Suprapubic skin (tissue), 4 donors: ENCODE measurements around the gene IL9R. TPM values are rescaled to one million over a fixed set of nuclear protein-coding genes. Genes with fewer than 3 reads are reported as not detected.
"Not testable (repeated sequence)": the region's sequence is repeated elsewhere in the genome, so short reads cannot be mapped to it uniquely, and the experiment has no call there.

Experiments used
- DNase-seq, 2 donors: peaks; one replicate each; pipeline ENCODE4 v3.0.0-alpha.2; 2019; ENCODE audit warnings: low spot score in 2 of 2
- H3K27ac ChIP-seq: fragments of 200-600 bp; sonication (generic); one replicate; pipeline ENCODE4 v1.5.1; 2019
- H3K27me3 ChIP-seq: fragments of 200-600 bp; sonication (generic); one replicate; pipeline ENCODE4 v1.5.1; 2019
- H3K36me3 ChIP-seq: fragments of 200-600 bp; sonication (generic); one replicate; pipeline ENCODE4 v1.5.1; 2019
- H3K4me1 ChIP-seq: fragments of 200-600 bp; sonication (generic); one replicate; pipeline ENCODE4 v1.5.1; 2019
- H3K4me3 ChIP-seq: fragments of 200-600 bp; sonication (generic); one replicate; pipeline ENCODE4 v1.5.1; 2019; ENCODE audit warnings: mild to moderate bottlenecking
- H3K9me3 ChIP-seq: fragments of 200-600 bp; sonication (generic); one replicate; pipeline ENCODE4 v1.5.1; 2019
- CTCF ChIP-seq, 2 donors: fragments of 200-600 bp in 1 of 2; fragments of 450-650 bp in 1 of 2; sonication (generic) in 1 of 2; IDR thresholded peaks; one replicate each; pipeline ENCODE4 v1.5.1; 2016 to 2019; ENCODE audit warnings: antibody characterized with exemption in 2 of 2, mild to moderate bottlenecking in 1 of 2, moderate library complexity in 1 of 2
- EP300 ChIP-seq: sonication (generic); formaldehyde crosslinking; IDR thresholded peaks from one replicate; pipeline ENCODE4 v1.6.1; 2017; ENCODE audit warnings: antibody characterized with exemption
- POLR2A ChIP-seq, 2 donors: fragments of 450-650 bp; IDR thresholded peaks; one replicate each; pipeline ENCODE4 v1.6.1; 2017; ENCODE audit warnings: antibody characterized with exemption in 2 of 2, mild to moderate bottlenecking in 2 of 2, moderate library complexity in 2 of 2
- POLR2AphosphoS5 ChIP-seq, 3 donors: sonication (generic); formaldehyde crosslinking; IDR thresholded peaks; one replicate each; pipeline ENCODE4 v1.6.1; 2017; ENCODE audit warnings: antibody characterized with exemption in 3 of 3
- WGBS: methylation state at CpG from one replicate; pipeline ENCODE4 v1.1.5; 2018; 5-methylcytosine and 5-hydroxymethylcytosine counted together
- total RNA-seq, 4 donors: library from RNA; depleted of rRNA; stranded (reverse); fragments of >200 nt; gene quantifications; one replicate each; pipeline ENCODE4 v1.1.0, GENCODE V29; 2016

IL9R gene
- total RNA-seq, 4 donors from 2014 or later = 0.38 to 0.64 (median 0.41) TPM

- 50% methylated on average over 8 of the region's 8 CpGs for WGBS
- Histone ChIP-seq H3K36me3 (no peaks in the 10 kb centered on the region), H3K4me1 (no peaks in the 10 kb centered on the region), H3K27me3 (no peaks in the 10 kb centered on the region), H3K9me3 (peaks cover 10% of the 10 kb centered on the region), H3K27ac (no peak overlapping the region), H3K4me3 (no peak overlapping the region)
- DNase-seq = no peak
- TF ChIP-seq POLR2AphosphoS5 (IDR thresholded peaks at IDR 0.05) = no peak
- TF ChIP-seq CTCF (IDR thresholded peaks at IDR 0.05) = peak in 1 of 2 donors; percentile 10
- no peak for TF ChIP-seq EP300
- no peak for TF ChIP-seq POLR2A (IDR thresholded peaks at IDR 0.05)
Measured at GRCh38 chrX:155966876-155967275, 30.6 kb upstream of the IL9R start.

- TF ChIP-seq POLR2AphosphoS5 (IDR thresholded peaks at IDR 0.05) = no peak
- no peak for TF ChIP-seq POLR2A (IDR thresholded peaks at IDR 0.05)
- no peak for TF ChIP-seq CTCF (IDR thresholded peaks at IDR 0.05)
- no peak for TF ChIP-seq EP300
- 72% methylated on average over 3 of the region's 3 CpGs for WGBS
- Histone ChIP-seq H3K4me1 (no peaks in the 10 kb centered on the region), H3K9me3 (peaks cover 10% of the 10 kb centered on the region), H3K27me3 (no peaks in the 10 kb centered on the region), H3K27ac (no peak overlapping the region), H3K36me3 (no peaks in the 10 kb centered on the region), H3K4me3 (no peak overlapping the region)
- DNase-seq = no peak
Measured at GRCh38 chrX:155967653-155968325, 29.7 kb upstream of the IL9R start.

GRCh38 chrX:155968326-155968661, 29.2 kb upstream of the IL9R start:
- Histone ChIP-seq H3K4me3 (no peak overlapping the region), H3K9me3 (peaks cover 7% of the 10 kb centered on the region), H3K36me3 (no peaks in the 10 kb centered on the region), H3K27ac (no peak overlapping the region), H3K4me1 (no peaks in the 10 kb centered on the region), H3K27me3 (no peaks in the 10 kb centered on the region)
- 59% methylated on average over 1 of the region's 1 CpG for WGBS
- no peak for DNase-seq
- TF ChIP-seq POLR2AphosphoS5 (IDR thresholded peaks at IDR 0.05) = no peak
- no peak for TF ChIP-seq POLR2A (IDR thresholded peaks at IDR 0.05)
- TF ChIP-seq EP300 = no peak
- TF ChIP-seq CTCF (IDR thresholded peaks at IDR 0.05) = no peak

GRCh38 chrX:155968791-155969190, 28.7 kb upstream of the IL9R start:
- no peak for DNase-seq
- no peak overlapping the region for H3K27ac ChIP-seq
- H3K9me3 ChIP-seq = peaks cover 4% of the 10 kb centered on the region
- no peaks in the 10 kb centered on the region for H3K36me3 ChIP-seq
- no peak for TF ChIP-seq POLR2A (IDR thresholded peaks at IDR 0.05)
- no peak for TF ChIP-seq EP300
- TF ChIP-seq CTCF (IDR thresholded peaks at IDR 0.05) = no peak
- no peak for TF ChIP-seq POLR2AphosphoS5 (IDR thresholded peaks at IDR 0.05)
- WGBS = 47% methylated on average over 5 of the region's 5 CpGs
- no peaks in the 10 kb centered on the region for H3K4me1 ChIP-seq
- no peaks in the 10 kb centered on the region for H3K27me3 ChIP-seq
- no peak overlapping the region for H3K4me3 ChIP-seq

- H3K27ac ChIP-seq, H3K4me1 ChIP-seq, H3K9me3 ChIP-seq, H3K4me3 ChIP-seq, H3K36me3 ChIP-seq, DNase-seq, H3K27me3 ChIP-seq: not testable (repeated sequence)
- WGBS = 55% methylated on average over 5 of the region's 5 CpGs
Measured at GRCh38 chrX:155971658-155972057, 25.8 kb upstream of the IL9R start.

- 78% methylated on average over 7 of the region's 7 CpGs for WGBS
- H3K4me3 ChIP-seq, H3K9me3 ChIP-seq, H3K27ac ChIP-seq, H3K27me3 ChIP-seq, DNase-seq, H3K4me1 ChIP-seq, H3K36me3 ChIP-seq: not testable (repeated sequence)
Measured at GRCh38 chrX:155972241-155972640, 25.3 kb upstream of the IL9R start.
